Endodermal cell (in vitro differentiated cells): Measurements from ENCODE around the gene LRFN4. TPM values are rescaled to one million over a fixed set of nuclear protein-coding genes. Genes with fewer than 3 reads are reported as not detected.

Experiments
- DNase-seq: peaks from one replicate; pipeline ENCODE4 v3.0.0-alpha.2; 2017
- H3K27ac ChIP-seq: 2 replicates; pipeline ENCODE4 v1.5.1; 2013; ENCODE audit warnings: mild to moderate bottlenecking, low read depth, low read length, moderate library complexity
- H3K27me3 ChIP-seq: 2 replicates; pipeline ENCODE4 v1.6.1; 2013; ENCODE audit warnings: mild to moderate bottlenecking, low read length, moderate library complexity; ENCODE audit not compliant: insufficient read depth, control insufficient read depth, poor library complexity, severe bottlenecking
- H3K36me3 ChIP-seq: 2 replicates; pipeline ENCODE4 v1.7.0; 2013; ENCODE audit warnings: mild to moderate bottlenecking, low read length, moderate library complexity; ENCODE audit not compliant: control insufficient read depth, insufficient read depth
- H3K4me1 ChIP-seq: one replicate; pipeline ENCODE4 v1.7.0; 2013; ENCODE audit warnings: low read length; ENCODE audit not compliant: control insufficient read depth, insufficient read depth
- H3K4me3 ChIP-seq: 2 replicates; pipeline ENCODE4 v1.5.1; 2013; ENCODE audit warnings: mild to moderate bottlenecking, low read length, moderate library complexity
- H3K9ac ChIP-seq: 2 replicates; pipeline ENCODE4 v1.6.1; 2013; ENCODE audit warnings: mild to moderate bottlenecking, low read length, moderate library complexity; ENCODE audit not compliant: poor library complexity, severe bottlenecking; ENCODE audit errors: extremely low read depth
- H3K9me3 ChIP-seq: 2 replicates; pipeline ENCODE4 v1.6.1; 2013; ENCODE audit warnings: mild to moderate bottlenecking, low read length, moderate library complexity; ENCODE audit not compliant: control insufficient read depth
- H3K27ac Mint-ChIP-seq: 2 replicates; pipeline ENCODE4 v1.8.0; 2020; ENCODE audit warnings: mixed read lengths
- H3K27me3 Mint-ChIP-seq: 2 replicates; pipeline ENCODE4 v1.8.0; 2021; ENCODE audit warnings: mild to moderate bottlenecking, mixed read lengths; ENCODE audit not compliant: insufficient read depth
- H3K36me3 Mint-ChIP-seq: 2 replicates; pipeline ENCODE4 v1.8.0; 2020; ENCODE audit warnings: low read depth, mixed read lengths
- H3K4me1 Mint-ChIP-seq: 2 replicates; pipeline ENCODE4 v1.8.0; 2020; ENCODE audit warnings: mixed read lengths
- H3K4me3 Mint-ChIP-seq: 2 replicates; pipeline ENCODE4 v1.8.0; 2020; ENCODE audit warnings: mild to moderate bottlenecking, moderate library complexity, mixed read lengths
- H3K9me3 Mint-ChIP-seq: 2 replicates; pipeline ENCODE4 v1.8.0; 2020; ENCODE audit warnings: mild to moderate bottlenecking, mixed read lengths
- CTCF ChIP-seq: fragments of 200-600 bp; sonication (generic); conservative IDR thresholded peaks from 2 replicates; pipeline ENCODE4 v1.5.0; 2021; ENCODE audit warnings: antibody characterized with exemption, mild to moderate bottlenecking
- WGBS, 2 experiments: methylation state at CpG; one replicate each; pipeline versions ENCODE4 v1.1.5 to v1.1.7; 2013; ENCODE audit warnings: missing lambda C conversion rate in 2 of 2, mixed read lengths in 1 of 2; ENCODE audit not compliant: insufficient coverage in 1 of 2, insufficient read length in 1 of 2; 5-methylcytosine and 5-hydroxymethylcytosine counted together
- total RNA-seq, 2 donors: library from RNA; stranded (reverse); fragmentation: NEBNext Ultra II Directional in 1 of 2; extraction: Animal tissue kit (Norgen Biotek cat#: 25700) in 1 of 2; gene quantifications; 2 replicates in 1 of 2; 3 replicates in 1 of 2; pipeline ENCODE4 v1.2.1, GENCODE V29; 2021

LRFN4 gene
- total RNA-seq, 2 donors from 2014 or later, result 23.2 to 26.2 TPM

GRCh38 chr11:66863428-66864125 lies 6.7 kb downstream of the LRFN4 start:
- no peak for TF ChIP-seq CTCF
- no peaks in the 10 kb centered on the region for H3K27me3 Mint-ChIP-seq
- Histone ChIP-seq H3K9ac (no peak overlapping the region), H3K4me3 (no peak overlapping the region), H3K27me3 (no peaks in the 10 kb centered on the region), H3K4me1 (no peaks in the 10 kb centered on the region), H3K9me3 (no peaks in the 10 kb centered on the region), H3K27ac (no peak overlapping the region), H3K36me3 (no peaks in the 10 kb centered on the region)
- H3K27ac Mint-ChIP-seq, result no peak overlapping the region
- H3K4me1 Mint-ChIP-seq, result no peaks in the 10 kb centered on the region
- DNase-seq, result no peak
- no peak overlapping the region for H3K4me3 Mint-ChIP-seq
- 93 to 95% methylated on average over 23 to 31 of the region's 31 CpGs for WGBS, 2 experiments
- no peaks in the 10 kb centered on the region for H3K9me3 Mint-ChIP-seq
- H3K36me3 Mint-ChIP-seq, result no peaks in the 10 kb centered on the region

GRCh38 chr11:66864172-66864901 lies 7.5 kb downstream of the LRFN4 start:
- Mint-ChIP-seq H3K9me3 (no peaks in the 10 kb centered on the region), H3K36me3 (no peaks in the 10 kb centered on the region), H3K27me3 (no peaks in the 10 kb centered on the region), H3K27ac (no peak overlapping the region), H3K4me3 (no peak overlapping the region), H3K4me1 (no peaks in the 10 kb centered on the region)
- no peaks in the 10 kb centered on the region for H3K9me3 ChIP-seq
- no peak for DNase-seq
- H3K4me1 ChIP-seq, result no peaks in the 10 kb centered on the region
- WGBS, 2 experiments, result 91 to 93% methylated on average over 15 to 35 of the region's 35 CpGs
- no peaks in the 10 kb centered on the region for H3K36me3 ChIP-seq
- H3K27me3 ChIP-seq, result no peaks in the 10 kb centered on the region
- no peak overlapping the region for H3K4me3 ChIP-seq
- no peak for TF ChIP-seq CTCF
- H3K27ac ChIP-seq, result no peak overlapping the region
- H3K9ac ChIP-seq, result no peak overlapping the region

GRCh38 chr11:66864924-66865697 lies 8.2 kb downstream of the LRFN4 start:
- Mint-ChIP-seq H3K27ac (no peak overlapping the region), H3K4me3 (no peak overlapping the region), H3K27me3 (no peaks in the 10 kb centered on the region), H3K36me3 (no peaks in the 10 kb centered on the region), H3K4me1 (no peaks in the 10 kb centered on the region), H3K9me3 (no peaks in the 10 kb centered on the region)
- Histone ChIP-seq H3K4me3 (no peak overlapping the region), H3K36me3 (no peaks in the 10 kb centered on the region), H3K9me3 (no peaks in the 10 kb centered on the region), H3K27ac (no peak overlapping the region), H3K27me3 (no peaks in the 10 kb centered on the region), H3K4me1 (no peaks in the 10 kb centered on the region), H3K9ac (no peak overlapping the region)
- WGBS, 2 experiments, result 90 to 93% methylated on average over 9 to 23 of the region's 23 CpGs
- peak; percentile 27 for TF ChIP-seq CTCF
- no peak for DNase-seq
